Measurements from ENCODE around the gene HGFAC. TPM values are rescaled to one million over a fixed set of nuclear protein-coding genes. Genes with fewer than 3 reads are reported as not detected.

Gene HGFAC
- total and polyA plus RNA-seq, 10 of the 15 experiments (the other 5 are each of a cell fraction or from before 2014, with no cell fraction given): 0.38 TPM; not detected in 9

GRCh38 chr4:3440979-3441500, 728 bp upstream of the HGFAC start (continued):
- TF ChIP-seq, protein P1, sequence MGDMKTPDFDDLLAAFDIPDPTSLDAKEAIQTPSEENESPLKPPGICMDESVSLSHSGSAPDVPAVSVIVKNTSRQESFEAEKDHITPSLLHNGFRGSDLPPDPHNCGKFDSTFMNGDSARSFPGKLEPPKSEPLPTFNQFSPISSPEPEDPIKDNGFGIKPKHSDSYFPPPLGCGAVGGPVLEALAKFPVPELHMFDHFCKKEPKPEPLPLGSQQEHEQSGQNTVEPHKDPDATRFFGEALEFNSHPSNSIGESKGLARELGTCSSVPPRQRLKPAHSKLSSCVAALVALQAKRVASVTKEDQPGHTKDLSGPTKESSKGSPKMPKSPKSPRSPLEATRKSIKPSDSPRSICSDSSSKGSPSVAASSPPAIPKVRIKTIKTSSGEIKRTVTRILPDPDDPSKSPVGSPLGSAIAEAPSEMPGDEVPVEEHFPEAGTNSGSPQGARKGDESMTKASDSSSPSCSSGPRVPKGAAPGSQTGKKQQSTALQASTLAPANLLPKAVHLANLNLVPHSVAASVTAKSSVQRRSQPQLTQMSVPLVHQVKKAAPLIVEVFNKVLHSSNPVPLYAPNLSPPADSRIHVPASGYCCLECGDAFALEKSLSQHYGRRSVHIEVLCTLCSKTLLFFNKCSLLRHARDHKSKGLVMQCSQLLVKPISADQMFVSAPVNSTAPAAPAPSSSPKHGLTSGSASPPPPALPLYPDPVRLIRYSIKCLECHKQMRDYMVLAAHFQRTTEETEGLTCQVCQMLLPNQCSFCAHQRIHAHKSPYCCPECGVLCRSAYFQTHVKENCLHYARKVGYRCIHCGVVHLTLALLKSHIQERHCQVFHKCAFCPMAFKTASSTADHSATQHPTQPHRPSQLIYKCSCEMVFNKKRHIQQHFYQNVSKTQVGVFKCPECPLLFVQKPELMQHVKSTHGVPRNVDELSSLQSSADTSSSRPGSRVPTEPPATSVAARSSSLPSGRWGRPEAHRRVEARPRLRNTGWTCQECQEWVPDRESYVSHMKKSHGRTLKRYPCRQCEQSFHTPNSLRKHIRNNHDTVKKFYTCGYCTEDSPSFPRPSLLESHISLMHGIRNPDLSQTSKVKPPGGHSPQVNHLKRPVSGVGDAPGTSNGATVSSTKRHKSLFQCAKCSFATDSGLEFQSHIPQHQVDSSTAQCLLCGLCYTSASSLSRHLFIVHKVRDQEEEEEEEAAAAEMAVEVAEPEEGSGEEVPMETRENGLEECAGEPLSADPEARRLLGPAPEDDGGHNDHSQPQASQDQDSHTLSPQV (IDR thresholded peaks at IDR 0.05): no peak

GRCh38 chr4:3442460-3442958, 741 bp downstream of the HGFAC start:
- Histone ChIP-seq H3K36me3 (ENCODE audit: control insufficient read depth in 2 of 2, insufficient read depth in 2 of 2, low read length in 1 of 2) (no peaks in the 10 kb centered on the region), H4K20me1 (ENCODE audit: control insufficient read depth, insufficient read depth) (no peaks in the 10 kb centered on the region), H3K9ac (ENCODE audit: control insufficient read depth, insufficient read depth, low read length) (no peak overlapping the region), H3K27me3 (replicated peaks in 1 of 2; ENCODE audit: control insufficient read depth in 2 of 2, insufficient read depth in 2 of 2, low read length in 1 of 2) (no peaks in the 10 kb centered on the region), H3K4me3 (no peak overlapping the region), H2AFZ (ENCODE audit: control insufficient read depth, low read depth, low read length) (no peak overlapping the region), H3K4me1 (ENCODE audit: control insufficient read depth, insufficient read depth, low read length) (no peaks in the 10 kb centered on the region), H3K9me3 (replicated peaks; ENCODE audit: control insufficient read depth, insufficient read depth, low read length) (no peaks in the 10 kb centered on the region), H3K4me2 (ENCODE audit: control insufficient read depth, insufficient read depth) (no peak overlapping the region), H3K79me2 (ENCODE audit: control insufficient read depth, insufficient read depth, low read length) (no peaks in the 10 kb centered on the region), H3K27ac (ENCODE audit: control insufficient read depth, insufficient read depth) (no peak overlapping the region)
- BruUV-seq (replicated peaks): no TSS peak
- WGBS (ENCODE audit: insufficient coverage, insufficient replicate concordance, low lambda C conversion rate, missing lambda C conversion rate): 37% methylated on average over 14 of the region's 14 CpGs
- POLR2A ChIA-PET: no interaction called here
- intact Hi-C loops (cut with micrococcal nuclease; ENCODE audit: unreplicated experiment) (loop anchor here (2.0 kb wide), 1 partner anchor 336 kb away; no protein-coding TSS in a partner anchor), in situ Hi-C loops (cut with MboI) (loop anchor here (10.0 kb wide), 1 partner anchor 338 kb away; no protein-coding TSS in a partner anchor)
- RAD21 ChIA-PET (ENCODE audit: unreplicated experiment): interaction anchor here (1.0 to 2.6 kb wide), 2 partner anchors 50 to 96 kb away, joined by 3 to 16 read pairs; no protein-coding TSS in a partner anchor
- CTCF ChIA-PET: interaction anchor here (0.8 to 7.0 kb wide), 4 partner anchors 88 to 405 kb away, joined by 3 to 81 read pairs (median 4); no protein-coding TSS in a partner anchor
- no peak for DNase-seq (ENCODE audit: low read depth, low spot score)
- ATAC-seq: no peak
- FAIRE-seq: no peak
- SMC1A ChIA-PET (ENCODE audit: uncharacterized antibody, unreplicated experiment): interaction anchor here (5.8 kb wide), 1 partner anchor 97 kb away, joined by 35 read pairs; no protein-coding TSS in a partner anchor
- 0 out of 2 replicates have a peak, but pooled peaks have one; percentile 13 for TF ChIP-seq NR2F1 (conservative IDR thresholded peaks at IDR 0.05)
- TF ChIP-seq STAT1 (conservative IDR thresholded peaks at IDR 0.05): no peak
- TF ChIP-seq NFYB (IDR thresholded peaks at IDR 0.05; ENCODE audit: insufficient read depth, low read depth, low read length): no peak
- TF ChIP-seq, protein P2, sequence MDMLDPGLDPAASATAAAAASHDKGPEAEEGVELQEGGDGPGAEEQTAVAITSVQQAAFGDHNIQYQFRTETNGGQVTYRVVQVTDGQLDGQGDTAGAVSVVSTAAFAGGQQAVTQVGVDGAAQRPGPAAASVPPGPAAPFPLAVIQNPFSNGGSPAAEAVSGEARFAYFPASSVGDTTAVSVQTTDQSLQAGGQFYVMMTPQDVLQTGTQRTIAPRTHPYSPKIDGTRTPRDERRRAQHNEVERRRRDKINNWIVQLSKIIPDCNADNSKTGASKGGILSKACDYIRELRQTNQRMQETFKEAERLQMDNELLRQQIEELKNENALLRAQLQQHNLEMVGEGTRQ (IDR thresholded peaks at IDR 0.05; ENCODE audit: borderline replicate concordance, low read depth, low read length): no peak

All from GM12878 (cell line).